Natural killer cell (primary cell): ENCODE measurements around the gene BTNL3. TPM values are rescaled to one million over a fixed set of nuclear protein-coding genes. Genes with fewer than 3 reads are reported as not detected.
"Not testable (repeated sequence)": the region's sequence is repeated elsewhere in the genome, so short reads cannot be mapped to it uniquely, and the experiment has no call there.

Experiments used
- ATAC-seq, 3 donors: fragments of 150-1000 bp in 2 of 3; fragments of 200-7000 bp in 1 of 3; cut with Tn5 transposase; 1 replicate in 1 of 3; 2 replicates in 2 of 3; pipeline ENCODE4 v1.10.0; 2021; ENCODE audit warnings: mild to moderate bottlenecking in 2 of 3, moderate library complexity in 2 of 3
- DNase-seq, 2 donors: peaks; one replicate each; pipeline versions ENCODE4 v3.0.0 to v3.0.0-alpha.2; 2013 to 2021; ENCODE audit warnings: mixed read lengths in 1 of 2
- H3K27ac ChIP-seq: one replicate; pipeline ENCODE4 v1.5.1; 2013; ENCODE audit warnings: mild to moderate bottlenecking, low read length
- H3K27me3 ChIP-seq: one replicate; pipeline ENCODE4 v1.6.1; 2013; ENCODE audit warnings: low read length; ENCODE audit not compliant: control insufficient read depth, insufficient read depth
- H3K36me3 ChIP-seq: one replicate; pipeline ENCODE4 v1.6.1; 2013; ENCODE audit warnings: low read length; ENCODE audit not compliant: control insufficient read depth, insufficient read depth
- H3K4me1 ChIP-seq: one replicate; pipeline ENCODE4 v1.6.1; 2013; ENCODE audit warnings: low read length; ENCODE audit not compliant: control insufficient read depth, insufficient read depth
- H3K4me3 ChIP-seq: one replicate; pipeline ENCODE4 v1.5.1; 2013; ENCODE audit warnings: low read length
- H3K9me3 ChIP-seq: one replicate; pipeline ENCODE4 v1.6.1; 2013; ENCODE audit warnings: low read length; ENCODE audit not compliant: control insufficient read depth, insufficient read depth
- H3K27ac Mint-ChIP-seq, 2 donors: one replicate each; pipeline ENCODE4 v1.8.0; 2022; ENCODE audit warnings: mild to moderate bottlenecking in 2 of 2, mixed read lengths in 2 of 2, moderate library complexity in 1 of 2
- H3K27me3 Mint-ChIP-seq, 2 donors: one replicate each; pipeline ENCODE4 v1.8.0; 2022; ENCODE audit warnings: low read depth in 2 of 2, mixed read lengths in 2 of 2
- H3K36me3 Mint-ChIP-seq: one replicate; pipeline ENCODE4 v1.8.0; 2022; ENCODE audit warnings: mixed read lengths
- H3K4me1 Mint-ChIP-seq, 2 donors: one replicate each; pipeline ENCODE4 v1.8.0; 2022; ENCODE audit warnings: mixed read lengths in 2 of 2
- H3K4me3 Mint-ChIP-seq: one replicate; pipeline ENCODE4 v1.8.0; 2022; ENCODE audit warnings: mild to moderate bottlenecking, moderate library complexity, mixed read lengths
- H3K9me3 Mint-ChIP-seq, 2 donors: one replicate each; pipeline ENCODE4 v1.8.0; 2022; ENCODE audit warnings: mixed read lengths in 2 of 2
- WGBS: methylation state at CpG from one replicate; pipeline ENCODE4 v1.1.7; 2013; ENCODE audit warnings: missing lambda C conversion rate; ENCODE audit not compliant: insufficient coverage; 5-methylcytosine and 5-hydroxymethylcytosine counted together
- intact Hi-C: fragments of 100-400 bp; cut with micrococcal nuclease; formaldehyde crosslinking; loops from one replicate; pipeline ENCODE4 v1.14.2; 2022
- total RNA-seq, 4 donors: library from RNA; stranded (reverse); fragments of 120-200 nt in 1 of 4; gene quantifications; one replicate each; pipeline versions ENCODE4 v1.2.3 to v1.2.4, GENCODE V29; 2013 to 2022
- TF ChIP-seq, protein P1 (sequence below): fragments of 200-600 bp; IDR thresholded peaks from one replicate; pipeline ENCODE4 v1.8.0; 2022; ENCODE audit warnings: antibody characterized with exemption

Gene BTNL3
- total RNA-seq, 3 donors from 2014 or later (not counting 1 experiment from before 2014, with no cell fraction given), result not detected

DNA sequence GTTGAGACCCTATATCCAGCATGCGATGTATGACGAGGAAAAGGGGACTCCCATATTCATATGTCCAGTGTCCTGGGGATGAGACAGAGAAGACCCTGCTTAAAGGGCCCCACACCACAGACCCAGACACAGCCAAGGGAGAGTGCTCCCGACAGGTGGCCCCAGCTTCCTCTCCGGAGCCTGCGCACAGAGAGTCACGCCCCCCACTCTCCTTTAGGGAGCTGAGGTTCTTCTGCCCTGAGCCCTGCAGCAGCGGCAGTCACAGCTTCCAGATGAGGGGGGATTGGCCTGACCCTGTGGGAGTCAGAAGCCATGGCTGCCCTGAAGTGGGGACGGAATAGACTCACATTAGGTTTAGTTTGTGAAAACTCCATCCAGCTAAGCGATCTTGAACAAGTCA is 17.1 kb downstream of the BTNL3 start:
- H3K27ac Mint-ChIP-seq, result no peak overlapping the region
- no peak overlapping the region for H3K4me3 ChIP-seq
- no peaks in the 10 kb centered on the region for H3K9me3 Mint-ChIP-seq
- no peaks in the 10 kb centered on the region for H3K36me3 Mint-ChIP-seq
- H3K27ac ChIP-seq, result no peak overlapping the region
- H3K4me1 ChIP-seq, result no peaks in the 10 kb centered on the region
- WGBS, result 92% methylated on average over 9 of the region's 9 CpGs
- no peaks in the 10 kb centered on the region for H3K36me3 ChIP-seq
- no peaks in the 10 kb centered on the region for H3K27me3 Mint-ChIP-seq
- ATAC-seq (no peak), DNase-seq (no peak)
- H3K4me3 Mint-ChIP-seq, result no peak overlapping the region
- intact Hi-C loops, result loop anchor here (1.0 kb wide), 1 partner anchor 10 kb away; no protein-coding TSS in a partner anchor
- no peaks in the 10 kb centered on the region for H3K9me3 ChIP-seq
- TF ChIP-seq, protein P1, sequence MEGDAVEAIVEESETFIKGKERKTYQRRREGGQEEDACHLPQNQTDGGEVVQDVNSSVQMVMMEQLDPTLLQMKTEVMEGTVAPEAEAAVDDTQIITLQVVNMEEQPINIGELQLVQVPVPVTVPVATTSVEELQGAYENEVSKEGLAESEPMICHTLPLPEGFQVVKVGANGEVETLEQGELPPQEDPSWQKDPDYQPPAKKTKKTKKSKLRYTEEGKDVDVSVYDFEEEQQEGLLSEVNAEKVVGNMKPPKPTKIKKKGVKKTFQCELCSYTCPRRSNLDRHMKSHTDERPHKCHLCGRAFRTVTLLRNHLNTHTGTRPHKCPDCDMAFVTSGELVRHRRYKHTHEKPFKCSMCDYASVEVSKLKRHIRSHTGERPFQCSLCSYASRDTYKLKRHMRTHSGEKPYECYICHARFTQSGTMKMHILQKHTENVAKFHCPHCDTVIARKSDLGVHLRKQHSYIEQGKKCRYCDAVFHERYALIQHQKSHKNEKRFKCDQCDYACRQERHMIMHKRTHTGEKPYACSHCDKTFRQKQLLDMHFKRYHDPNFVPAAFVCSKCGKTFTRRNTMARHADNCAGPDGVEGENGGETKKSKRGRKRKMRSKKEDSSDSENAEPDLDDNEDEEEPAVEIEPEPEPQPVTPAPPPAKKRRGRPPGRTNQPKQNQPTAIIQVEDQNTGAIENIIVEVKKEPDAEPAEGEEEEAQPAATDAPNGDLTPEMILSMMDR, result no peak
- H3K27me3 ChIP-seq, result no peaks in the 10 kb centered on the region
- no peaks in the 10 kb centered on the region for H3K4me1 Mint-ChIP-seq

DNA sequence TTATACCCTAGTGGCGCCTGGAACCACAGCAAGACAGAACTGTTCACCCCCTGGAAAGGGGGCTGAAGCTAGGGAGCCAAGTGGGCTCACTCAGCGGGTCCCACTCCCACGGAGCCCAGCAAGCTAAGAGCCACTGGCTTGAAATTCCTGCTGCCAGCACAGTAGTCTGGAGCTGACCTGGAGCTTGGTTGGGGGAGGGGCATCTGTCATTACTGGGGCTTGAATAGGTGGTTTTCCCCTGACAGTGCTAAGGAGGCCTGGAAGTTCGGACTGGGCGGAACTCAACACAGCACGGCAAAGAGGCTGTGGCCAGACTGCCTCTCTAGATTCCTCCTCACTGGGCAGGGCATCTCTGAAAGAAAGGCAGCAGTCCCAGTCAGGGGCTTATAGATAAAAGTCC is 19.5 kb downstream of the BTNL3 start:
- 83% methylated on average over 6 of the region's 6 CpGs for WGBS
- Histone ChIP-seq H3K36me3 (no peaks in the 10 kb centered on the region), H3K27me3 (no peaks in the 10 kb centered on the region), H3K9me3 (no peaks in the 10 kb centered on the region), H3K4me1 (no peaks in the 10 kb centered on the region), H3K27ac (no peak overlapping the region), H3K4me3 (no peak overlapping the region)
- TF ChIP-seq, protein P1, result no peak
- Mint-ChIP-seq H3K4me1 (no peaks in the 10 kb centered on the region), H3K27me3 (no peaks in the 10 kb centered on the region), H3K36me3 (no peaks in the 10 kb centered on the region), H3K9me3 (no peaks in the 10 kb centered on the region), H3K4me3 (no peak overlapping the region), H3K27ac (no peak overlapping the region)
- DNase-seq (no peak), ATAC-seq (no peak)
- intact Hi-C loops, result no loop called here

DNA sequence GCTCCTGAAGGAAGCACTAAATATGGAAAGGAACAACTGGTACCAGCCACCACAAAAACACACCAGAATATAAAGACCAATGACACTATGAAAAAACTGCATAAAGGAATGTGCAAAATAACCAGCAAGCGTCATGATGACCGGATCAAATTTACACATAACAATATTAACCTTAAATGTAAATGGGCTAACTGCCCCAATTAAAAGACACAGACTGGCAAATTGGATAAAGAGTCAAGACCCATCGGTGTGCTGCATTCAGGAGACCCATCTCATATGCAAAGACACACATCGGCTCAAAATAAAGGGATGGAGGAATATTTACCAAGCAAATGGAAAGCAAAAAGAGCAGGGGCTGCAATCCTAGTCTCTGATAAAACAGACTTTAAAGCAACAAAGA is 21.4 kb downstream of the BTNL3 start:
- H3K4me3 Mint-ChIP-seq, H3K27ac Mint-ChIP-seq, H3K36me3 Mint-ChIP-seq, H3K27ac ChIP-seq, ATAC-seq, DNase-seq, H3K9me3 Mint-ChIP-seq, H3K27me3 ChIP-seq, intact Hi-C loops, H3K9me3 ChIP-seq, H3K4me1 Mint-ChIP-seq, H3K27me3 Mint-ChIP-seq, H3K4me1 ChIP-seq, H3K36me3 ChIP-seq, H3K4me3 ChIP-seq: not testable (repeated sequence)
- WGBS, result 91% methylated on average over 4 of the region's 4 CpGs

DNA sequence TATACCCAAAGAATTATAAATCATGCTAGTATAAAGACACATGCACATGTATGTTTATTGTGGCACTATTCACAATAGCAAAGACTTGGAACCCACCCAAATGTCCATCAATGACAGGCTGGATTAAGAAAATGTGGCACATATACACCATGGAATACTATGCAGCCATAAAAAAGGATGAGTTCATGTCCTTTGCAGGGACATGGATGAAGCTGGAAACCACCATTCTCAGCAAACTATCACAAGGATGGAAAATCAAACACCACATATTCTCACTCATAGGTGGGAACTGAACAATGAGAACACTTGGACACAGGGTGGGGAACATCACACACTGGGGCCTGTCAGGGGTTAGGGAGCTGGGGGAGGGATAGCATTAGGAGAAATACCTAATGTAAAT is 26.0 kb downstream of the BTNL3 start:
- H3K4me3 Mint-ChIP-seq, H3K9me3 Mint-ChIP-seq, H3K36me3 Mint-ChIP-seq, H3K9me3 ChIP-seq, ATAC-seq, H3K4me1 ChIP-seq, H3K27ac ChIP-seq, H3K27me3 ChIP-seq, H3K27ac Mint-ChIP-seq, DNase-seq, H3K4me1 Mint-ChIP-seq, H3K36me3 ChIP-seq, H3K4me3 ChIP-seq: not testable (repeated sequence)
- intact Hi-C loops, result loop anchor here (1.0 kb wide), 1 partner anchor 8 kb away; no protein-coding TSS in a partner anchor
- peaks cover 10 to 14% of the 10 kb centered on the region in 2 donors for H3K27me3 Mint-ChIP-seq

DNA sequence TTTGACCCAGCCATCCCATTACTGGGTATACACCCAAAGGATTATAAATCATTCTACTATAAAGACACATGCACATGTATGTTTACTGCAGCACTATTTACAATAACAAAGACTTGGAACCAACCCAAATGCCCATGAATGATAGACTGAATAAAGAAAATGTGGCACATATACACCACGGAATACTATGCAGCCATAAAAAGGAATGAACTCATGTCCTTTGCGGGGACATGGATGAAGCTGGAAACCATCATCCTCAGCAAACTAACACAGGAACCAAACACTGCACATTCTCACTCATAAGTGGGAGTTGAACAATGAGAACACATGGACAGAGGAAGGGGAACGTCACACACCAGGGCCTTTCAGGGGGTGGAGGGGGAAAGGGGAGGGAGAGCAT is 28.8 kb downstream of the BTNL3 start:
- H3K36me3 ChIP-seq, H3K27me3 ChIP-seq, H3K9me3 ChIP-seq, ATAC-seq, H3K27ac Mint-ChIP-seq, H3K36me3 Mint-ChIP-seq, H3K4me1 ChIP-seq, H3K4me3 ChIP-seq, H3K9me3 Mint-ChIP-seq, H3K27ac ChIP-seq, H3K4me3 Mint-ChIP-seq, DNase-seq, H3K4me1 Mint-ChIP-seq, intact Hi-C loops: not testable (repeated sequence)
- H3K27me3 Mint-ChIP-seq, result peaks cover 10 to 18% of the 10 kb centered on the region in 2 donors
- WGBS, result 97% methylated on average over 2 of the region's 3 CpGs
